Neural crest cell (in vitro differentiated cells): ENCODE results near the gene HAS3. TPM values are rescaled to one million over a fixed set of nuclear protein-coding genes. Genes with fewer than 3 reads are reported as not detected.

Experiments
- DNase-seq: peaks from one replicate; pipeline ENCODE4 v3.0.0; 2021; ENCODE audit warnings: low read depth, mixed read lengths, low spot score
- H3K27ac Mint-ChIP-seq: one replicate; pipeline ENCODE4 v1.8.0; 2021; ENCODE audit warnings: mild to moderate bottlenecking, mixed read lengths; ENCODE audit not compliant: unreplicated experiment
- H3K27me3 Mint-ChIP-seq: 2 replicates; pipeline ENCODE4 v1.8.0; 2021; ENCODE audit warnings: low read depth, mild to moderate bottlenecking, mixed read lengths
- H3K36me3 Mint-ChIP-seq: 2 replicates; pipeline ENCODE4 v1.8.0; 2021; ENCODE audit warnings: low read depth, mild to moderate bottlenecking, mixed read lengths
- H3K4me1 Mint-ChIP-seq: 2 replicates; pipeline ENCODE4 v1.8.0; 2021; ENCODE audit warnings: mixed read lengths
- H3K4me3 Mint-ChIP-seq: one replicate; pipeline ENCODE4 v1.8.0; 2021; ENCODE audit warnings: mild to moderate bottlenecking, mixed read lengths
- H3K9me3 Mint-ChIP-seq: 2 replicates; pipeline ENCODE4 v1.8.0; 2021; ENCODE audit warnings: mixed read lengths
- total RNA-seq: library from RNA; stranded (reverse); gene quantifications from 2 replicates; pipeline ENCODE4 v1.2.1, GENCODE V29; 2021
- TF ChIP-seq, protein P1 (sequence below): fragments of 200-600 bp; sonication (generic); conservative IDR thresholded peaks from 2 replicates; pipeline ENCODE4 v1.5.0; 2021; ENCODE audit warnings: antibody characterized with exemption, mild to moderate bottlenecking

Gene HAS3
- total RNA-seq, 1 donor from 2014 or later = 4.2 TPM

DNA sequence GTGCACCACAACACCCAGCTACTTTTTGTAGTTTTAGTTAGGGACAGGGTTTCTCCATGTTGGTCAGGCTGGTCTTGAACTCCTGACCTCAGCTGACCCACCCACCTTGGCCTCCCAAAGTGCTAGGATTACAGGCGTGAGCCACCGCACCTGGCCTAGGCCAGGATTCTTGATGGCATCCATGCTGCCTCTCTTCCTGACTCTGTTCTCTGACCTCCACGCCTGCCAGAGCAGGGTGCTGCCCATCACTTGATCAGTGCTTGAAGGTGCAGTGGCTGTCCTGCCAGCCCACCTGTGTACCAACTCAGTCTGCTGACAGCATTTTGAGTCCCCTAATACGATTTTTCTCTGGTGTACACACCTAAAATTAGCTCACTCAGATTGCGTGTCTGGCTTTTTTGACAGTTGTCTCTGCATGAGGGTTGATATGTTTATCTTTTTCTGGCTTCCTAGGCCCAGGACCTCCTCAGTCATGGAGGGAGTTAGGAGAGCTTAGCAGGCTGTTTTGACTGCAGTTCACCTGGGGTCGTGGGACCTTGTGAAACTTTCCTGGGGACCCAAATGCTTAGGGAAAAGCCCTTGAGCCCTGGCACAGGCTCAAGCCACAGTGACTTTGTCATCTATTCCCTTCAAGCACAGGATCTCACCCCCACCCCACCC, 5.9 kb downstream of the HAS3 start:
- peaks cover 29% of the 10 kb centered on the region for H3K27me3 Mint-ChIP-seq
- peaks cover 16% of the 10 kb centered on the region for H3K4me1 Mint-ChIP-seq
- H3K4me3 Mint-ChIP-seq = peak overlapping the region; percentile 44
- peaks cover 13% of the 10 kb centered on the region for H3K36me3 Mint-ChIP-seq
- H3K27ac Mint-ChIP-seq = no peak overlapping the region
- no peak for DNase-seq
- TF ChIP-seq, protein P1, sequence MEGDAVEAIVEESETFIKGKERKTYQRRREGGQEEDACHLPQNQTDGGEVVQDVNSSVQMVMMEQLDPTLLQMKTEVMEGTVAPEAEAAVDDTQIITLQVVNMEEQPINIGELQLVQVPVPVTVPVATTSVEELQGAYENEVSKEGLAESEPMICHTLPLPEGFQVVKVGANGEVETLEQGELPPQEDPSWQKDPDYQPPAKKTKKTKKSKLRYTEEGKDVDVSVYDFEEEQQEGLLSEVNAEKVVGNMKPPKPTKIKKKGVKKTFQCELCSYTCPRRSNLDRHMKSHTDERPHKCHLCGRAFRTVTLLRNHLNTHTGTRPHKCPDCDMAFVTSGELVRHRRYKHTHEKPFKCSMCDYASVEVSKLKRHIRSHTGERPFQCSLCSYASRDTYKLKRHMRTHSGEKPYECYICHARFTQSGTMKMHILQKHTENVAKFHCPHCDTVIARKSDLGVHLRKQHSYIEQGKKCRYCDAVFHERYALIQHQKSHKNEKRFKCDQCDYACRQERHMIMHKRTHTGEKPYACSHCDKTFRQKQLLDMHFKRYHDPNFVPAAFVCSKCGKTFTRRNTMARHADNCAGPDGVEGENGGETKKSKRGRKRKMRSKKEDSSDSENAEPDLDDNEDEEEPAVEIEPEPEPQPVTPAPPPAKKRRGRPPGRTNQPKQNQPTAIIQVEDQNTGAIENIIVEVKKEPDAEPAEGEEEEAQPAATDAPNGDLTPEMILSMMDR = no peak
- no peaks in the 10 kb centered on the region for H3K9me3 Mint-ChIP-seq

DNA sequence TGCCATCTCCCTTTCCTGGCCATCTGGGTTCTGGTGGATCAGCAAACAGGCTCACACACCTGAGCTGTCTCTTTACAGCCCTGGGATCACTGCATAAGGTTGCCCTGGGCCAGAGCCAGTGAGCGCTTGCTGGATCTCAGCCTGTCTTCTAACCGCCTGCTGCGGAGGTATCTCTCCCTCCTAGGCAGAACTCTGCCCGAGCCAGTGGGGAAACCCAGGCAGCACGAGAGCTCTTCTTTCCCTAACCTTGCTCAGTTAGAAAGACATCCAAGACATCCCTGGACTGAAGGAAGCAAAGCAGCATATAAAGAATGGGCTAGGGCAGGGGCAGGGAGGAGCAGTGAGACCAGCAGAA, 6.4 kb downstream of the HAS3 start:
- no peak overlapping the region for H3K4me3 Mint-ChIP-seq
- H3K27ac Mint-ChIP-seq = no peak overlapping the region
- peaks cover 13% of the 10 kb centered on the region for H3K36me3 Mint-ChIP-seq
- DNase-seq = no peak
- peaks cover 27% of the 10 kb centered on the region for H3K27me3 Mint-ChIP-seq
- peaks cover 16% of the 10 kb centered on the region for H3K4me1 Mint-ChIP-seq
- TF ChIP-seq, protein P1 = no peak
- H3K9me3 Mint-ChIP-seq = no peaks in the 10 kb centered on the region

DNA sequence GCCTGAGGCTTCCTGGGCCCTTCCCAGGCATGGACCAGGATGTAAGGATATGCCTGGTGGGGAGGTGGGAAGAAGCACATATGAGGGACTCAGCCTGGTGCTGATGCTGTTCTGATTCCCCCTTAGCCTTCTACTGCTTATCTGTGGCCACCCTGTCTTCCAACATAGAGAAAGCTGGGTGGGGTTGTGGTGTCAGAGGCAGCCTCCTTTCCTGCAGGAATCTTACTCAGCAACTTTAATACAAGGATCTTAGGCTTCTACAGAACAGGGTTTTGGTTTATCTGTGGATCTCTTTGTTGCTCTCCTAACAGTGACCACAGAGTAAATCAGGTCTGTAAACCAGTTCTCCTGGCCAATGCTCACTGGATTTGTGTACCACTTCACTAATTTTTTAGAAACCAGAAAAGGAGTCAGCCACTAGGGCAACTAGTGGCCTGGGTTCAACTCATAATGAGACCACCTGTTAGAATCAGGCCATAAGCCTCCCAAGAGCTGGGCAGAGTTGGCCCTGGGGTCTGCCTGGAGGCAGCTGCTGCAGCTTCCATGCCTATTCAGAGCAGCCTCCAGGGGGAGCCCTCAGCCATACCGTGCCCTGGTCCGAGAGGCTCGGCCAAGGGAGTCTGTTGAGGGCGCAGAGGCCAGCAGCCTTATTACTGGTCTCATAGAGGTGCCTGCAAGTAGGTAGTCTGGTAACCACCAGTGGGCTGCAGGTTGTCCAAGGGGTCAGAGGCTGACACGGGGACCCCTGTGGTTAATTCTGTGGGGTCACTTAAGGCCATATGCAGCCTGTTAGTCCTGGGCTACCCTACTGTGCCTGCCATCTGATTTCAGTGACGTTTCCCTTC, 7.1 kb downstream of the HAS3 start:
- H3K27ac Mint-ChIP-seq = no peak overlapping the region
- H3K4me1 Mint-ChIP-seq = peaks cover 16% of the 10 kb centered on the region
- no peaks in the 10 kb centered on the region for H3K9me3 Mint-ChIP-seq
- peaks cover 13% of the 10 kb centered on the region for H3K36me3 Mint-ChIP-seq
- TF ChIP-seq, protein P1 = peak; percentile 74
- peak overlapping the region; percentile 70 for H3K4me3 Mint-ChIP-seq
- DNase-seq = peak; percentile 77
- H3K27me3 Mint-ChIP-seq = peaks cover 22% of the 10 kb centered on the region

DNA sequence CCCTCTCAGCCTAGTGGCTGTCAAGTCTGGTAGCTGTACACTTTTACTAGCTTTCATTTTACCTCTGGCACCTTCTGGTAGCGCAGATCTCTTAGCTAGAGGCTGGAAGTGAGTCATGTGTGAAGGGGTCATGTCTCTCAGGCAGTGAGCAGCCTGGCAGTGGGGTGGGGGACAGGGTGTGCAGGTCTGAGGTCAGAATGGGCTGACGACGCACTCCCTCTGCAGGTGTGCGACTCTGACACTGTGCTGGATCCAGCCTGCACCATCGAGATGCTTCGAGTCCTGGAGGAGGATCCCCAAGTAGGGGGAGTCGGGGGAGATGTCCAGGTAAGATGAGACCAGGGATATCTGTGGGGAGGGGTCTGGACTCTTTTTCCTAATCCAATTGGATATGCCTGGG, 7.8 kb downstream of the HAS3 start:
- DNase-seq = no peak
- no peak overlapping the region for H3K27ac Mint-ChIP-seq
- H3K36me3 Mint-ChIP-seq = peaks cover 17% of the 10 kb centered on the region
- H3K4me3 Mint-ChIP-seq = no peak overlapping the region
- H3K9me3 Mint-ChIP-seq = no peaks in the 10 kb centered on the region
- TF ChIP-seq, protein P1 = no peak
- H3K4me1 Mint-ChIP-seq = peaks cover 10% of the 10 kb centered on the region
- peaks cover 15% of the 10 kb centered on the region for H3K27me3 Mint-ChIP-seq

DNA sequence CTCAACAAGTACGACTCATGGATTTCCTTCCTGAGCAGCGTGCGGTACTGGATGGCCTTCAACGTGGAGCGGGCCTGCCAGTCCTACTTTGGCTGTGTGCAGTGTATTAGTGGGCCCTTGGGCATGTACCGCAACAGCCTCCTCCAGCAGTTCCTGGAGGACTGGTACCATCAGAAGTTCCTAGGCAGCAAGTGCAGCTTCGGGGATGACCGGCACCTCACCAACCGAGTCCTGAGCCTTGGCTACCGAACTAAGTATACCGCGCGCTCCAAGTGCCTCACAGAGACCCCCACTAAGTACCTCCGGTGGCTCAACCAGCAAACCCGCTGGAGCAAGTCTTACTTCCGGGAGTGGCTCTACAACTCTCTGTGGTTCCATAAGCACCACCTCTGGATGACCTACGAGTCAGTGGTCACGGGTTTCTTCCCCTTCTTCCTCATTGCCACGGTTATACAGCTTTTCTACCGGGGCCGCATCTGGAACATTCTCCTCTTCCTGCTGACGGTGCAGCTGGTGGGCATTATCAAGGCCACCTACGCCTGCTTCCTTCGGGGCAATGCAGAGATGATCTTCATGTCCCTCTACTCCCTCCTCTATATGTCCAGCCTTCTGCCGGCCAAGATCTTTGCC, 9.0 kb downstream of the HAS3 start:
- no peak for DNase-seq
- Mint-ChIP-seq H3K27me3 (peaks cover 4% of the 10 kb centered on the region), H3K9me3 (no peaks in the 10 kb centered on the region), H3K4me3 (no peak overlapping the region), H3K36me3 (peaks cover 20% of the 10 kb centered on the region), H3K4me1 (peaks cover 4% of the 10 kb centered on the region), H3K27ac (no peak overlapping the region)
- TF ChIP-seq, protein P1 = no peak
